ENCODE data around the gene ASB18. TPM values are rescaled to one million over a fixed set of nuclear protein-coding genes. Genes with fewer than 3 reads are reported as not detected.

The ASB18 gene
- total and polyA plus RNA-seq, 2 of the 8 experiments (the other 6 are each of a cell fraction or from before 2014, with no cell fraction given), result not detected

DNA sequence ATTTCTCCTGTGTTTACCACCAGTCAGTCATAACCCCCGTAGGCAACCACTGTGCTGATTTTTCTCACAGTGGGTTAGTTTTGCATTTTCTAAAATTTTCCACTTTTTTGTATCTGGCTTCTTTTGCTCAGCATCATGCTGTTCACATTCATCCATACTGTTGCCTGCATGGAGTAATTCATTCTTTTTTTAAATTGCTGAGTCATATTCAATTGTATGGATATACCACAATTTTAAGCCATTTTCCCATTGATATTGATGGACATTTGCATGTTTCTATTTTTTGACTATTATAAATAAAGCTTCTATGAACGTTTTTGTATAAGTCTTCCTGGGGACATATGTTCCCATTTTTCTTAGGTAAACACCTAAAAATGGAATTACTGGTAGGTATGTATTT lies 40.5 kb downstream of the ASB18 start:
- H3K18ac ChIP-seq (ENCODE audit: extremely low read depth, low read length), result no peak overlapping the region
- H4K20me1 ChIP-seq (replicated peaks in 1 of 2; ENCODE audit: control insufficient read depth in 1 of 2, insufficient read depth in 2 of 2, low read length in 2 of 2), result no peaks in the 10 kb centered on the region
- H3K4me3 ChIP-seq (ENCODE audit: extremely low read depth in 1 of 4, insufficient read depth in 2 of 4, low read depth in 3 of 4, low read length in 4 of 4), result no peak overlapping the region
- no peak overlapping the region for H2BK20ac ChIP-seq (ENCODE audit: low read length)
- H2AFZ ChIP-seq (ENCODE audit: low read length), result no peak overlapping the region
- H4K5ac ChIP-seq (ENCODE audit: insufficient read length, low read depth, low read length), result no peak overlapping the region
- no peak overlapping the region for H2AK5ac ChIP-seq (ENCODE audit: low read depth, low read length)
- no peak overlapping the region for H3K9ac ChIP-seq (replicated peaks in 1 of 4; ENCODE audit: extremely low read depth in 1 of 4, low read depth in 3 of 4, low read length in 3 of 4)
- ChIA-PET POLR2A (ENCODE audit: partially characterized antibody) (interaction anchor here (1.0 kb wide), 1 partner anchor 28 kb away, joined by 3 read pairs; no protein-coding TSS in a partner anchor), CTCF (ENCODE audit: partially characterized antibody) (interaction anchor here (0.6 to 0.8 kb wide), 2 partner anchors 31 to 1449 kb away, joined by 3 to 4 read pairs; no protein-coding TSS in a partner anchor)
- no peak overlapping the region for H3K56ac ChIP-seq (replicated peaks; ENCODE audit: insufficient read length, low read depth, low read length)
- H3K79me1 ChIP-seq (ENCODE audit: low read depth, low read length), result no peaks in the 10 kb centered on the region
- no peak for FAIRE-seq
- no peak overlapping the region for H2BK120ac ChIP-seq (replicated peaks; ENCODE audit: low read depth, low read length)
- 88% methylated on average over 2 of the region's 2 CpGs; no CpG with 5 or more reads in 1 of the 2 experiments for WGBS, 2 experiments (ENCODE audit: extremely low coverage in 1 of 2, insufficient coverage in 1 of 2, insufficient read length in 1 of 2, insufficient replicate concordance in 2 of 2, low coverage in 1 of 2, low lambda C conversion rate in 2 of 2, missing lambda C conversion rate in 1 of 2)
- no peak overlapping the region for H3K27ac ChIP-seq (ENCODE audit: low read depth, low read length)
- no peak overlapping the region for H4K8ac ChIP-seq (ENCODE audit: extremely low read depth, insufficient read depth, low read length)
- no peak overlapping the region for H2BK12ac ChIP-seq (ENCODE audit: low read depth, low read length)
- H3K4me1 ChIP-seq (replicated peaks in 1 of 4; ENCODE audit: control insufficient read depth in 3 of 4, insufficient read depth in 4 of 4, low read length in 3 of 4), result no peaks in the 10 kb centered on the region
- H3K14ac ChIP-seq (ENCODE audit: insufficient read length), result no peak overlapping the region
- H2BK5ac ChIP-seq (ENCODE audit: low read depth, low read length), result no peak overlapping the region
- H2BK15ac ChIP-seq (ENCODE audit: low read length), result no peak overlapping the region
- no peak overlapping the region for H3K4me2 ChIP-seq (ENCODE audit: insufficient read depth in 1 of 2, low read depth in 2 of 2, low read length in 2 of 2)
- H3K79me2 ChIP-seq (ENCODE audit: control insufficient read depth in 1 of 2, insufficient read depth in 2 of 2, low read length in 2 of 2), result no peaks in the 10 kb centered on the region
- no peak for TF ChIP-seq NANOG (IDR thresholded peaks at IDR 0.05; ENCODE audit: insufficient read depth, low read depth, low read length, poor library complexity, severe bottlenecking)
- TF ChIP-seq MAFK (IDR thresholded peaks at IDR 0.05; ENCODE audit: low read depth, low read length), result peak; percentile 33; the same call in 1 of the 2 replicates
- TF ChIP-seq BACH1 (IDR thresholded peaks at IDR 0.05; ENCODE audit: low read length), result peak; percentile 18; the same call in 1 of the 2 replicates
- H3K27me3 ChIP-seq (replicated peaks in 1 of 4; ENCODE audit: control insufficient read depth in 3 of 4, extremely low read depth in 1 of 4, insufficient read depth in 3 of 4, low read length in 3 of 4), result no peaks in the 10 kb centered on the region
- peaks cover 9 to 18% of the 10 kb centered on the region in 2 experiments for H3K9me3 ChIP-seq (ENCODE audit: insufficient read depth in 2 of 2, low read depth in 1 of 2, low read length in 1 of 2)
- H3K4ac ChIP-seq (replicated peaks; ENCODE audit: insufficient read length, low read depth, low read length), result no peak overlapping the region
- H4K91ac ChIP-seq (replicated peaks; ENCODE audit: insufficient read length, low read length), result no peak overlapping the region
- H3K23ac ChIP-seq (ENCODE audit: insufficient read length), result no peak overlapping the region
- H3K36me3 ChIP-seq (ENCODE audit: control insufficient read depth in 2 of 4, insufficient read depth in 4 of 4, low read length in 3 of 4), result no peaks in the 10 kb centered on the region; a peak in 1 of 8 replicates
- no peak for DNase-seq (ENCODE audit: low read depth in 1 of 2, low spot score in 2 of 2)
- no peaks in the 10 kb centered on the region for H3K23me2 ChIP-seq (ENCODE audit: low read depth, low read length)

Measured in H1 (cell line).